Liver (tissue), 3 donors: ENCODE measurements around the gene KIF3B.

ENCODE experiments used
- CTCF ChIP-seq: fragments of 150-350 bp; IDR thresholded peaks from 2 replicates; pipeline ENCODE4 v1.5.1; 2017; ENCODE audit warnings: improper control_type of control experiment, low read depth, low read length; ENCODE audit not compliant: missing input control
- EGR1 ChIP-seq, 2 donors: IDR thresholded peaks; 2 replicates each; pipeline ENCODE4 v1.6.1; 2016 to 2018; ENCODE audit warnings: antibody characterized with exemption in 2 of 2, low read depth in 2 of 2
- FOXA2 ChIP-seq: IDR thresholded peaks from 2 replicates; pipeline ENCODE4 v1.6.1; 2016; ENCODE audit warnings: antibody characterized with exemption
- GABPA ChIP-seq, 2 donors: IDR thresholded peaks in 1 of 2; conservative IDR thresholded peaks in 1 of 2; 2 replicates each; pipeline ENCODE4 v1.6.1; 2016; ENCODE audit warnings: antibody characterized with exemption in 2 of 2, mild to moderate bottlenecking in 1 of 2, moderate library complexity in 1 of 2
- JUND ChIP-seq, 2 donors: IDR thresholded peaks; 2 replicates each; pipeline ENCODE4 v1.6.1; 2016; ENCODE audit warnings: antibody characterized with exemption in 2 of 2
- SP1 ChIP-seq: IDR thresholded peaks from 2 replicates; pipeline ENCODE4 v1.6.1; 2018; ENCODE audit warnings: antibody characterized with exemption, mild to moderate bottlenecking
- TAF1 ChIP-seq: conservative IDR thresholded peaks from 2 replicates; pipeline ENCODE4 v1.6.1; 2016; ENCODE audit warnings: antibody characterized with exemption, mild to moderate bottlenecking
- YY1 ChIP-seq: IDR thresholded peaks from 2 replicates; pipeline ENCODE4 v1.6.1; 2016; ENCODE audit warnings: antibody characterized with exemption, mild to moderate bottlenecking
- TF ChIP-seq, protein P1 (sequence below): IDR thresholded peaks from 2 replicates; pipeline ENCODE4 v1.6.1; 2016; ENCODE audit warnings: antibody characterized with exemption, mild to moderate bottlenecking
- donor health status: healthy.
- donor health status: healthy.

- TF ChIP-seq TAF1 (no peak), GABPA (IDR thresholded peaks at IDR 0.05 in 1 of 2, conservative IDR thresholded peaks at IDR 0.05 in 1 of 2) (no peak), CTCF (no peak), YY1 (no peak), JUND (IDR thresholded peaks at IDR 0.05) (no peak), SP1 (no peak), FOXA2 (no peak), EGR1 (IDR thresholded peaks at IDR 0.05; ENCODE audit: low read depth in 2 of 2) (no peak)
- TF ChIP-seq, protein P1, sequence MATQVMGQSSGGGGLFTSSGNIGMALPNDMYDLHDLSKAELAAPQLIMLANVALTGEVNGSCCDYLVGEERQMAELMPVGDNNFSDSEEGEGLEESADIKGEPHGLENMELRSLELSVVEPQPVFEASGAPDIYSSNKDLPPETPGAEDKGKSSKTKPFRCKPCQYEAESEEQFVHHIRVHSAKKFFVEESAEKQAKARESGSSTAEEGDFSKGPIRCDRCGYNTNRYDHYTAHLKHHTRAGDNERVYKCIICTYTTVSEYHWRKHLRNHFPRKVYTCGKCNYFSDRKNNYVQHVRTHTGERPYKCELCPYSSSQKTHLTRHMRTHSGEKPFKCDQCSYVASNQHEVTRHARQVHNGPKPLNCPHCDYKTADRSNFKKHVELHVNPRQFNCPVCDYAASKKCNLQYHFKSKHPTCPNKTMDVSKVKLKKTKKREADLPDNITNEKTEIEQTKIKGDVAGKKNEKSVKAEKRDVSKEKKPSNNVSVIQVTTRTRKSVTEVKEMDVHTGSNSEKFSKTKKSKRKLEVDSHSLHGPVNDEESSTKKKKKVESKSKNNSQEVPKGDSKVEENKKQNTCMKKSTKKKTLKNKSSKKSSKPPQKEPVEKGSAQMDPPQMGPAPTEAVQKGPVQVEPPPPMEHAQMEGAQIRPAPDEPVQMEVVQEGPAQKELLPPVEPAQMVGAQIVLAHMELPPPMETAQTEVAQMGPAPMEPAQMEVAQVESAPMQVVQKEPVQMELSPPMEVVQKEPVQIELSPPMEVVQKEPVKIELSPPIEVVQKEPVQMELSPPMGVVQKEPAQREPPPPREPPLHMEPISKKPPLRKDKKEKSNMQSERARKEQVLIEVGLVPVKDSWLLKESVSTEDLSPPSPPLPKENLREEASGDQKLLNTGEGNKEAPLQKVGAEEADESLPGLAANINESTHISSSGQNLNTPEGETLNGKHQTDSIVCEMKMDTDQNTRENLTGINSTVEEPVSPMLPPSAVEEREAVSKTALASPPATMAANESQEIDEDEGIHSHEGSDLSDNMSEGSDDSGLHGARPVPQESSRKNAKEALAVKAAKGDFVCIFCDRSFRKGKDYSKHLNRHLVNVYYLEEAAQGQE: no peak
Observed at GRCh38 chr20:32288225-32288849, 10.9 kb downstream of the KIF3B start.
